ACC112 (cell line): ENCODE data around the gene PTPRM.

ENCODE experiments used
- H2AFZ ChIP-seq: fragments of 200-600 bp; sonication (generic); one replicate; pipeline ENCODE4 v1.6.0; 2017; ENCODE audit warnings: antibody characterized with exemption, low read length; ENCODE audit not compliant: unreplicated experiment
- H3K27ac ChIP-seq: fragments of 200-600 bp; sonication (generic); 2 replicates; pipeline ENCODE4 v1.5.1; 2014; ENCODE audit warnings: low read depth, mild to moderate bottlenecking, antibody characterized with exemption, low read length, moderate library complexity
- H3K27me3 ChIP-seq: fragments of 200-600 bp; sonication (generic); 2 replicates; pipeline ENCODE4 v1.6.1; 2014; ENCODE audit warnings: mild to moderate bottlenecking, antibody characterized with exemption, low read length, moderate library complexity, mixed read lengths; ENCODE audit not compliant: insufficient read depth
- H3K36me3 ChIP-seq: fragments of 200-600 bp; sonication (generic); 2 replicates; pipeline ENCODE4 v1.6.1; 2016; ENCODE audit warnings: mild to moderate bottlenecking, antibody characterized with exemption, low read length, moderate library complexity, mixed read lengths; ENCODE audit not compliant: insufficient read depth
- H3K4me1 ChIP-seq: fragments of 200-600 bp; sonication (generic); one replicate; pipeline ENCODE4 v1.6.1; 2016; ENCODE audit warnings: low read length, mixed read lengths; ENCODE audit not compliant: insufficient read depth, unreplicated experiment, control insufficient read depth
- H3K4me3 ChIP-seq: fragments of 200-600 bp; sonication (generic); 2 replicates; pipeline ENCODE4 v1.5.1; 2014; ENCODE audit warnings: mild to moderate bottlenecking, low read depth, low read length
- H3K79me2 ChIP-seq: fragments of 200-600 bp; sonication (generic); one replicate; pipeline ENCODE4 v1.6.0; 2016; ENCODE audit warnings: low read length; ENCODE audit not compliant: control insufficient read depth, unreplicated experiment, insufficient read depth

The PTPRM gene

DNA sequence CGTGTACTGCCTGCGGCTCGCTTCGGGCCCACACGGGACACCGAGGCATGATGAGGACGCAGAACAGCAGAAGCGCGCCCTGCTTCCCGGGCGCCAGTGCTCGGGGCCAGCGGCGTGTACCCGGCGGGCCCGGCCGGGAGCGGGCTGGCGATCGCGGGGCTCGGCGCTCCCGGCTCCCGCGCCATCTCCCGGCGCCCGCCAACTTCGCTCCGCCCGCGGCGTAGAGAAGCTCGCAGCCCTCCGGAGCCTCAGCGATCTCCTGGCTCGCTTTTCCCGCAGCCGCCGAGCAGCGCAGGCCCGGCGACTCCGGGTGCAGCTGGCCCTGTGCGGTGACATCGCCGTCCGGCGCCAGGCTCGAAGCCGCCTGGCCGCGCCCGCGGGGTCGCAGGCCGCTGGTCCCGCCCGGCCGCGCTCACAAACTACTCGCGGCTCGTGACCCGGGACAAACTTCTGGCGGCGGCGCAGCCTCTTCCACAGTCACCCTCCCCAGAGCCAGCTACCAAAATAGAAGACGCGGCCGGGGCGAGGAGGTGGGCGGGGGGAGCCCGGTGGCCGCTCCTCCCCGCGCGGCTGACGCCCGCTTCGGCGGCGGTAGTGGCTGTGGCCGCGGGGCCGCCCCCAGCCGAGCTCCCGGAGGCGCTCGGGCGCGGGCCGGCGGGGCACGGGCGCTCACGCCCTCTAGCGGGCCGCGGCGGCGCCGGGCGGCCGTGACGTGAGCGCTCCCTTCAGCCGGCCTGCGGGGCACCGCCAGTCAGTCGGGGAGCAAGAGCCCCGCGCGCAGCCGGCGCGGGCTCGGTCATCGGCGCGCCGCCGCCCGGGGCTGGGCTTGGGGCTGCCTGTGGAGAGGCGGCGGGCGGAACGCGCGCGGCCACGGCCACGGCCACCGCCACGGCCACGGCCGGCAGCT is at the start of gene PTPRM:
Gene PTPRM, plus strand, starts transcription at position 750 of the 907 bp plus-strand sequence. CDS start 503 bp downstream, outside the sequence.
- Histone ChIP-seq H3K36me3 (0 out of 2 replicates have a peak, but pooled peaks cover 3% of the 10 kb centered on the region), H3K79me2 (peaks cover 44% of the 10 kb centered on the region), H2AFZ (peak within 1 kb of the TSS; percentile 91), H3K4me3 (peak within 1 kb of the TSS; percentile 97), H3K27me3 (no peaks in the 10 kb centered on the region), H3K4me1 (peaks cover 22% of the 10 kb centered on the region), H3K27ac (peak within 1 kb of the TSS; percentile 79)

DNA sequence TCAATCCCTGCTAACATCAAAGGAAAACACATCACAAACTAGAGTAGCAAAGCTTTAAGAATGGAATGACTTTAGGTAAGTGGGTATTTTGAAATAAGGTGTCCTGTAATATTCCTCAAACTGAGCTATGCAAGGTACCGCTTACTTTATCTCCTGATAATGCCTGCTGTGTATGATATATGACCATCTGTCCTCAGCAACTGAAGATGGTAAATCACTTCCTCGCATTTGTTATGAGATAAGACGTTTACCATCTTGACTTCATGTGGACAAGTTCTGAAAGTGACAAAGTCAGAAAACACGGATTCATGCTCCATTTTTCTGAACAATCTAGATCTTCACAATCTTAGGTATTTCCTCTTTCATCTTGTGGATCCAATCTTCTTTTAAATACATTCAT is 49.3 kb upstream of the PTPRM start:
- Histone ChIP-seq H2AFZ (no peak overlapping the region), H3K36me3 (no peaks in the 10 kb centered on the region), H3K27me3 (peaks cover 38% of the 10 kb centered on the region), H3K27ac (no peak overlapping the region), H3K79me2 (no peaks in the 10 kb centered on the region), H3K4me3 (no peak overlapping the region), H3K4me1 (no peaks in the 10 kb centered on the region)

DNA sequence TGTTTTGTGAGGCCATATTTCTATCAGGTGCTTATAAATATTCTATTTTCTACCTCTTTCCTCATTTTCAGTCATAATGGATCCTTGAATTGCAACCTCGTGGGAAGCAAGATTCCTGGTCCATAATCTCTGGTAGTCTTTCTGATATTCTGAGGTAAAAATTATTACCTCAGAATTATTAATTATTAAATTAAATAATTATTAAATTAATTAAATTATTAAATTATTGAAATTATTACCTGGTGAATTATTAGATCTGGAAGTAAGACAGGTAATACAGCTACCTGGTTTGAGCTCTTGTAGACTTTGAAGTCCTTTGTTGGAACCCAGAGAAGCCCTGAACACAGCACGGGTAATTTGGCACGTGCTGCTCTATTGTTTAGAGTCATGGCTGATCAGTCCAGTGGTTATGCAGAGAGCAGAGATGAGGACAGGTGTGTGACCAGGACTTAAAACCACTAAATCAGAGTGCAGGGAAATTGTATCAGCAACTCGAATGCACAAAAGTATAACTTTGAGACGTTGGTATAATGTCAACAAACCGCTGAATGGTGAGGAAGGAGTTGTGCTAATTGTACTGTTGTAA is 46.8 kb upstream of the PTPRM start:
- H3K27me3 ChIP-seq, result peaks cover 28% of the 10 kb centered on the region
- no peaks in the 10 kb centered on the region for H3K79me2 ChIP-seq
- H3K4me3 ChIP-seq, result no peak overlapping the region
- no peak overlapping the region for H2AFZ ChIP-seq
- no peak overlapping the region for H3K27ac ChIP-seq
- H3K4me1 ChIP-seq, result peaks cover 11% of the 10 kb centered on the region
- H3K36me3 ChIP-seq, result no peaks in the 10 kb centered on the region

DNA sequence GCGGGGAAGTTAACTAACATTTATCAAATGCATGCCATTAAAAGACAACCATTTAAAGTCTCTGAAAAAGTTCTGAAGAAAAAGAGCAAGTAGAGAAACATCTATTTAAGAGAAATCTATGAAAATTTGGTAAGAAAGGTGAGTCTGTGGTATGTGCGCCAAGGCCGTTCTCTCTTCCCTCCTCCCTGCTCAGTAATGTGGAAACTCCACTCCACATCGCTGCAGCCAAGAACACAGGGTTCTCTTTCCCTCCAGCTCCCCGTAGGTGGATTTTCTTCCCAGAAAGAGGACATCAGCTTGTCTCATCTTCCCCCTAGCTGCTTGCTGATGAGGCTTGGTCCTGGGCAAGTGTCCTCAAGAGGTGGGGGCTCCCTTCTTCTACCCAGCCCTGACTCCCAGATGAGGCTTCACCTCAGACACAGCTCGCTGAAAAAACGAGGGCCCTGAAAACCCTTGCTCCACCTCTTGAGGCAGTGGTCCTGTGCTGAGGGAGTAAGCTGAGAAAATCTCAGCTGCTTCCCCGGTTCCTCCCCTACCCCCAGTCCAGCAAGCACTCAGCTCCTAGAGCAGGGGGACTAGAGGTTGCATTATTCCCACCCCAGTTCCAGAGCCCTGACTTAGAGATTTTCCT is 45.8 kb upstream of the PTPRM start:
- Histone ChIP-seq H3K27ac (no peak overlapping the region), H3K4me3 (no peak overlapping the region), H3K4me1 (peaks cover 12% of the 10 kb centered on the region), H3K79me2 (no peaks in the 10 kb centered on the region), H3K27me3 (peaks cover 20% of the 10 kb centered on the region; the same call in 1 of the 2 replicates), H3K36me3 (no peaks in the 10 kb centered on the region), H2AFZ (no peak overlapping the region)

DNA sequence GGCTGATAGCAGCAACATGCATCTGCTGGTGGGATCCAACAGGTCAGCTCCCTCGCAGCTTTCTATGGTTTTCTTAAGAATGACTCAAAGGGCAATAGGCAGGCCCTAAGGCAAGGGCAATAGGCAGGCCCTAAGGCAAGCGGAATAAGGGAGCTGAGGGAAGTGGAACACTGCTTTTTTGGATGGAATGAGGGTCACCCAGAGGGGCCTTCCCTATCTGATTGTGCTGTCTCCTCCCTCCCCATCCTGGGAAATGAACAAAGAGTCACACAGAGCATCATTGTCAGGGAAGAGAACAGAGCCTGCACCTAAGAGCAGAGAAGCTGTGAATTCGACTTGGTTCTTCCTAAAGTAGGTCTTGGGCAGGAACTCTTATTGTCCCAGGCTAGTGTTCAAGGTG is 43.3 kb upstream of the PTPRM start:
- H3K79me2 ChIP-seq, result no peaks in the 10 kb centered on the region
- no peak overlapping the region for H3K27ac ChIP-seq
- peaks cover 12% of the 10 kb centered on the region for H3K4me1 ChIP-seq
- no peak overlapping the region for H3K4me3 ChIP-seq
- no peaks in the 10 kb centered on the region for H3K36me3 ChIP-seq
- no peak overlapping the region for H2AFZ ChIP-seq
- peaks cover 8% of the 10 kb centered on the region; the same call in 1 of the 2 replicates for H3K27me3 ChIP-seq

DNA sequence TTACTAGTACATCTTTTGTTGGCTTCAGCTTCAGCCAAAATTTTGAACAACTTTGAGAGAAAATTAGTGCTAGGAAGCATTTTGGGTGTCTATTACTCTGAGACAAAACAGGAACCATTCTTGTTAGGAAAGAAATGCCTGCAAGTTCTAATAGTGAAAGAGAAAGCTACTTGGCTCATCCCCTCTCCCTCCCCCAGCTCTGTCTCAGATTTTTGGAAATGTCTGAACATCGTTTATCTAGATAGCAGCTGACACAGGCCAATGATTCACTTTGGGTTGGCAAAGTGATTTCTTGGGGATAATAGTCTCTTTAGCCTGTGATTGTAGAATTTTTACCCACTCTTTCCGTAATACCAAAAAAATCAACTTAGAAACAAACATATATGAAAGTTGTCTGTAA is 42.3 kb upstream of the PTPRM start:
- Histone ChIP-seq H3K4me1 (peaks cover 12% of the 10 kb centered on the region), H3K79me2 (no peaks in the 10 kb centered on the region), H3K36me3 (no peaks in the 10 kb centered on the region), H2AFZ (peak overlapping the region; percentile 87), H3K27me3 (no peaks in the 10 kb centered on the region), H3K4me3 (peak overlapping the region; percentile 47; the same call in 1 of the 2 replicates), H3K27ac (no peak overlapping the region)

DNA sequence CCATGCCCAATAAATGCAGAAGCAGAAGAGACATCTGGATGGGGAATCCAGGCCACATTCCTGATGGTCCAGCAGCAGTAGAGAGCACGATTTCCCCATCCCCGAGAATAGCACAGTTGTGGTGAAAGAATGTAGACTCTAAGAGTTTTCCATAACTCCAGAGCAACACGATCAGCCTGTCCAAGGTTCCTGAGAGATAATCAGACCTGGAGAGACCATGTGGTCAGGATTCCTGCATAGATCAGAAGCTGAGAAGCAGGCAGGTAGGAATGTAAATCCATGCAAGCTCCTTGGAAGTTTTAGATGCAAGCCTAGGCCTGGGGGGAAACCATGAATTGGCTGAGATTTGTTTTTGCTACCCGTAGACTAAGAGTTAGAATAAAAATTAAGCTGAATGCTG is 34.2 kb upstream of the PTPRM start:
- H3K27me3 ChIP-seq, result no peaks in the 10 kb centered on the region
- H3K27ac ChIP-seq, result no peak overlapping the region
- no peaks in the 10 kb centered on the region for H3K79me2 ChIP-seq
- H3K4me1 ChIP-seq, result peaks cover 5% of the 10 kb centered on the region
- H3K36me3 ChIP-seq, result no peaks in the 10 kb centered on the region
- no peak overlapping the region for H2AFZ ChIP-seq
- no peak overlapping the region for H3K4me3 ChIP-seq

DNA sequence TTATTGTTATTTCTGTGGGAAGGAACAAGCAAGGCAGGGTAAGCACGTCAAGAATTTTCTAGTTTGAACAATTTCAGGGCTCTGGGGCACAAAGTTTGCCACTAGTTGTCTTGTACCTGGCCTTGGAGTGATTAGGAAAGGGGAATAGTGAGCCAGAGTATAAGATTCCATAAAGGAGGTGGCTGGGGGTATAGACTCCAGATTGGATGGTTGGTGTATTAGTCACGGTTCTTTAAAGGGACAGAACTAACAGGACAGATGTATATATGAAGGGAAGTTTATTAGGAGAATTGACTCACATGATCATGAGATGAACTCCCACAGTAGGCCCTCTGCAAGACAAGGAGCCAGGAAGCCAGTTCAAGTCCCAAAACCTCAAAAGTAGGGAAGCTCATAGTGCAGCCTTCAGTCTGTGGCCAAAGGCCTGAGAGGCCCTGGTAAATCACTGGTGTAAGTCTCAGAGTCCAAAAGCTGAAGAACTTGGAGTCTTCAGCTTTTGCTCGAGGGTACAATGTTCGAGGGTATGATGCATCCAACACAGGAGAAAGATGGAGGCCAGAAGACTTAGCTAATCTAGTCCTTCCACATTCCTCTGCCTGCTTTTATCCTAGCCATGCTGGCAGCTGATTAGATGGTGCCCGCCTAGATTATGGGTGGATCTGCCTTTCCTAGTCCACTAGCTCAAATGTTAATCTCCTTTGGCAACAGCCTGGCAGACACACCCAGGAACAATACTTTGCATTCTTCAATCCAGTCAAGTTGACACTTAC is 31.5 kb upstream of the PTPRM start:
- Histone ChIP-seq H3K36me3 (no peaks in the 10 kb centered on the region), H3K27ac (no peak overlapping the region), H3K4me3 (no peak overlapping the region), H3K79me2 (no peaks in the 10 kb centered on the region), H2AFZ (no peak overlapping the region), H3K4me1 (peaks cover 5% of the 10 kb centered on the region), H3K27me3 (no peaks in the 10 kb centered on the region)

DNA sequence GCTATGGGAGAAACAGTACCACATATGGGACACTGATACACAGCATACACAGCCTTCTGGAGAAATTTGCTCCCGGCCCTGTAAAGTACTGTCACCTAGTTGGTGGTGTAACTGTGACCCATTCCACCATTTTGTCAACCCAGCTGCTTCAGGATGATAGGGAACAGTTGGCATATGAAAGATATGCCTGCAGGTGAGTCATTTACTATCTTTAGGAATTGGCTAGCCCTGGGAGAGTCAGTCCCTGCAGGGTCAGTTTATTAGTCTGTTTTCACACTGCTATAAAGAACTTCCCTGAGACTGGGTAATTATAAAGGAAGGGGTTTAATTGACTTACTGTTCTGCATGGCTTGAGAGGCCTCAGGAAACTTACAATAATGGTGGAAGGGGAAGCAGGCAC is 30.0 kb upstream of the PTPRM start:
- H3K36me3 ChIP-seq, result no peaks in the 10 kb centered on the region

DNA sequence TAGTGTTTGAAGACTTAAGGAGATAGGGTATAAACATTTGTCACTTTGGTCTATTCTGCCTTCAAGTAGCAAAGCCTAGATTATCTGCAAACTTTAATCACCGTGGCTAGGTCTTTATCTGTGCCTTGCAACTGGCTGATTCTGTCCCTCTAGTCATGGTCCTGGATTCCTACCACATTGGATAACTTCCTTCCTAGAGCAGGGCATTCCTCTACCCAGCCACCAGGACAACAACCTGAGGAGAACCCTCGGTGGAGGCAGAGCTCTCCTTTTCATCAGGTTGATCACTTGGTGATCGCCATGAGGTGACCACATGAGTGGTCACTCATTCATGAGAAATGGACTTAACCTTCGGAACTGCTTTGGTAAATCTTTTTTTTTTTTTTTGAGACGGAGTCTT is 25.3 kb upstream of the PTPRM start:
- no peaks in the 10 kb centered on the region for H3K27me3 ChIP-seq
- H2AFZ ChIP-seq, result no peak overlapping the region
- H3K79me2 ChIP-seq, result no peaks in the 10 kb centered on the region
- H3K27ac ChIP-seq, result no peak overlapping the region
- no peak overlapping the region for H3K4me3 ChIP-seq
- no peaks in the 10 kb centered on the region for H3K36me3 ChIP-seq
- H3K4me1 ChIP-seq, result no peaks in the 10 kb centered on the region

More for the DNA sequence above, 30.0 kb upstream of the PTPRM start:
- Histone ChIP-seq H3K79me2 (no peaks in the 10 kb centered on the region), H2AFZ (no peak overlapping the region), H3K4me3 (no peak overlapping the region), H3K27ac (no peak overlapping the region), H3K4me1 (peaks cover 5% of the 10 kb centered on the region), H3K27me3 (no peaks in the 10 kb centered on the region)
